ENCODE measurements around the gene CREB3L2. TPM values are rescaled to one million over a fixed set of nuclear protein-coding genes. Genes with fewer than 3 reads are reported as not detected.

Gene CREB3L2
- total RNA-seq, 1 donor from 2014 or later: 28.2 TPM

DNA sequence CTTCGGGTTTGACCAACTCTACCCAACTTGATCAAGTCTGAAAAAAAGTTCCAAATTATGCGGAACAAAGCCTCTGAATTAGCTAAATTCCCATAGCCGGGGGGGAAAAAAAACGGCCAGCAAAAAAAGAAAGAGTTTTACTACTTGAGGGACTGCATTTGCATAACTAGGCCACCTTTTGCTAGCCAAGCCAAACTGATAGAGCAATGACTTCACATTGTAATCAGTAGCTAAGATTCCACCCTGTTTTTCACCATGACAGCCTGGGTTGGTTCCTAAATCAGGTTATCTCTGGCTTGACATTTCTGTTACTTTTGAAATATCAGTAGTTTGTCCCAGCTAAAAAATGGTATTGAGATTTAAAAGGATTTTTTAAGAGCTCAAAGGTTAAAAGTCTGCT lies 31.4 kb upstream of the CREB3L2 start:
- TF ChIP-seq, protein P1, sequence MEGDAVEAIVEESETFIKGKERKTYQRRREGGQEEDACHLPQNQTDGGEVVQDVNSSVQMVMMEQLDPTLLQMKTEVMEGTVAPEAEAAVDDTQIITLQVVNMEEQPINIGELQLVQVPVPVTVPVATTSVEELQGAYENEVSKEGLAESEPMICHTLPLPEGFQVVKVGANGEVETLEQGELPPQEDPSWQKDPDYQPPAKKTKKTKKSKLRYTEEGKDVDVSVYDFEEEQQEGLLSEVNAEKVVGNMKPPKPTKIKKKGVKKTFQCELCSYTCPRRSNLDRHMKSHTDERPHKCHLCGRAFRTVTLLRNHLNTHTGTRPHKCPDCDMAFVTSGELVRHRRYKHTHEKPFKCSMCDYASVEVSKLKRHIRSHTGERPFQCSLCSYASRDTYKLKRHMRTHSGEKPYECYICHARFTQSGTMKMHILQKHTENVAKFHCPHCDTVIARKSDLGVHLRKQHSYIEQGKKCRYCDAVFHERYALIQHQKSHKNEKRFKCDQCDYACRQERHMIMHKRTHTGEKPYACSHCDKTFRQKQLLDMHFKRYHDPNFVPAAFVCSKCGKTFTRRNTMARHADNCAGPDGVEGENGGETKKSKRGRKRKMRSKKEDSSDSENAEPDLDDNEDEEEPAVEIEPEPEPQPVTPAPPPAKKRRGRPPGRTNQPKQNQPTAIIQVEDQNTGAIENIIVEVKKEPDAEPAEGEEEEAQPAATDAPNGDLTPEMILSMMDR (IDR thresholded peaks at IDR 0.05; ENCODE audit: insufficient read depth, low read length, poor library complexity, severe bottlenecking): no peak
- H3K27me3 ChIP-seq (ENCODE audit: control insufficient read depth, insufficient read depth, low read length): no peaks in the 10 kb centered on the region
- H3K36me3 ChIP-seq (ENCODE audit: control insufficient read depth, insufficient read depth, low read length): no peaks in the 10 kb centered on the region
- DNase-seq (ENCODE audit: low read depth): no peak
- H3K4me3 ChIP-seq (ENCODE audit: low read depth, low read length): no peak overlapping the region

DNA sequence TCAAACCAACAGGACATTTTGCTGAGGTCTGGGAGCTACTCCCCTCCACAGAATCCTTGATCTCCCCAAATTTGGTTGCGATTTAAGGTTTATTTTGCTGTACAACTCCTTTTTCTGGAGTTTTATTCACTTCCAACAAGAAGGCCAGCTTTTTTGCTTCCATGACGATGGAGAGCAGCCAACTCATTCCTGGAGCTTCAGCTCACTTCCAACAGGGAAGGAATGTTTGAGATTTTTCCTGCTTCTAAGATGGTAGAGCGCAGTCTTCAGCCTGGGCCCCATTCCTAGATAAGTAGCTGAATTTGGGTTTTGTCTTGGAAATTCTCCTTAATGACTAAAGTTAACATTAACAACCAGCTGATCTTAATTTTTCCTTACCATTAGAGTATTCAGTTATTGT lies 30.9 kb upstream of the CREB3L2 start:
- H3K27me3 ChIP-seq (ENCODE audit: control insufficient read depth, insufficient read depth, low read length): no peaks in the 10 kb centered on the region
- H3K36me3 ChIP-seq (ENCODE audit: control insufficient read depth, insufficient read depth, low read length): no peaks in the 10 kb centered on the region
- DNase-seq (ENCODE audit: low read depth): no peak
- TF ChIP-seq, protein P1 (IDR thresholded peaks at IDR 0.05; ENCODE audit: insufficient read depth, low read length, poor library complexity, severe bottlenecking): no peak
- no peak overlapping the region for H3K4me3 ChIP-seq (ENCODE audit: low read depth, low read length)

DNA sequence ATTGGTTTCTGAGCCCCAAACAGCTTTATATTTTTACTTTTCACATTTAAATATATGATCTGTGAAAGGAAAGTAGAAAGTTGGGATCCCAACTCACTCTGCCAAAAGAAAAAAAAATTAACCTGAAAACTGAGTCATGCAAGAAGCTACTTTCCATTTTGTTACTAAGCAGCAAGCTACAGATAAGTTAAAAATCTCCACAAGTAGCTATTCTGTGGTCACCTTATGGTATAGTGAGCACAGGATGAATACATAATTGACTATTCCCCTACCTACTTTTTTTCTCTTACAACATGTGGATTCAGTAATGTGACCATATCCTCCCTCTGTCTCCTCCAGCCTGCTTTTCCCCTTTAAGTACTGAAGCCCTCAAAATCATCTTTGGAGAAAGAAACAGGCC lies 30.3 kb upstream of the CREB3L2 start:
- no peaks in the 10 kb centered on the region for H3K36me3 ChIP-seq (ENCODE audit: control insufficient read depth, insufficient read depth, low read length)
- TF ChIP-seq, protein P1 (IDR thresholded peaks at IDR 0.05; ENCODE audit: insufficient read depth, low read length, poor library complexity, severe bottlenecking): no peak
- H3K4me3 ChIP-seq (ENCODE audit: low read depth, low read length): no peak overlapping the region
- no peaks in the 10 kb centered on the region for H3K27me3 ChIP-seq (ENCODE audit: control insufficient read depth, insufficient read depth, low read length)
- DNase-seq (ENCODE audit: low read depth): peak; percentile 23

DNA sequence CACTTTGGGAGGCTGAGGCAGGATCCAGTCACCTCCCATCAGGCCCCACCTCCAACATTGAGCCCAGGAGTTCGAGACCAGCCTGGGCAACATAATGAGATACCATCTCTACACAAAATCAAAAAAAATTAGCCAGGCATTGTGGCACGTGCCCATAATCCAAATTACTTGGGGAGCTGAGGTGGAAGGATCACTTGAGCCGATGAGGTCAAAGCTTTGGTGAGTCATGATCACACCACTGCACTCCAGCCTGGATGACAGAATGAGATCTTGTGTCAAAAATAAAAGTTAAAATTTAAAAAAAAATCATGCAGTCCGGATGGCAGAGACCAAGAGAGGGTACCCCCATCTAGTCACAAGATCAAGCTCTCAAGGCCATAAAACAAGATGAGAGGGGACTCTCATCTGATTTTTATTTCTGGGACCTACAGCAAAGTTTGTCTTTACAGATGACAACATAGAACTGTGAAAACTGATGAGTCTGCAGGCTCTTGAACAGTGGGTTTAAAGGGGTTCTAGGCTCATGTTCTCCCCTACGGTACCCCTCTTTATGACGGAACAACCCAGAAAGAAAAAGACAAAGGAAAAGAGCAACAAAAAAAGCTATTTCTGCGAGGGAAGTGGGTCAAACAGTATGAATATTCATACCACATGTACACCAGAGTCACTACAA lies 28.9 kb upstream of the CREB3L2 start:
- DNase-seq (ENCODE audit: low read depth): no peak
- Histone ChIP-seq H3K4me3 (ENCODE audit: low read depth, low read length) (no peak overlapping the region), H3K36me3 (ENCODE audit: control insufficient read depth, insufficient read depth, low read length) (no peaks in the 10 kb centered on the region), H3K27me3 (ENCODE audit: control insufficient read depth, insufficient read depth, low read length) (no peaks in the 10 kb centered on the region)
- TF ChIP-seq, protein P1 (IDR thresholded peaks at IDR 0.05; ENCODE audit: insufficient read depth, low read length, poor library complexity, severe bottlenecking): no peak

DNA sequence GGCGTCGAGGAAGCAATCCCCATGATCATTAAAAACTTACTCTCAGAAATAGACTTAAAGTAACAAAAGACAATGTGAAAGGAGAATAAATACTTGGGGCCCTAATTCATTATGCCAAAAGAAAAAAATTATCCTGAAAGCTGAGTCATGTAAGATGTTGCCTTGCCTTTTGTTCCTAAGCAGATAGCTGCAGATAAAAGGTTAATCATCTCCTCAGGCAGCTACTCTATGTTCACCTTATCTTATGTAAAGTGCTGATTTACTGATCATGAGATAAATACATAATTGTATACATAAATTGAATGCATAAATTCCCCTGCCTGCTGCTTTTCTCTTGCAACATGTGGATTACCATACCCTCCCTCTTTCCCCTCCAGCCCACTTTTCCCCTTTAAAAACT lies 28.1 kb upstream of the CREB3L2 start:
- no peak for DNase-seq (ENCODE audit: low read depth)
- H3K4me3 ChIP-seq (ENCODE audit: low read depth, low read length): no peak overlapping the region
- H3K36me3 ChIP-seq (ENCODE audit: control insufficient read depth, insufficient read depth, low read length): no peaks in the 10 kb centered on the region
- no peaks in the 10 kb centered on the region for H3K27me3 ChIP-seq (ENCODE audit: control insufficient read depth, insufficient read depth, low read length)
- TF ChIP-seq, protein P1 (IDR thresholded peaks at IDR 0.05; ENCODE audit: insufficient read depth, low read length, poor library complexity, severe bottlenecking): no peak

DNA sequence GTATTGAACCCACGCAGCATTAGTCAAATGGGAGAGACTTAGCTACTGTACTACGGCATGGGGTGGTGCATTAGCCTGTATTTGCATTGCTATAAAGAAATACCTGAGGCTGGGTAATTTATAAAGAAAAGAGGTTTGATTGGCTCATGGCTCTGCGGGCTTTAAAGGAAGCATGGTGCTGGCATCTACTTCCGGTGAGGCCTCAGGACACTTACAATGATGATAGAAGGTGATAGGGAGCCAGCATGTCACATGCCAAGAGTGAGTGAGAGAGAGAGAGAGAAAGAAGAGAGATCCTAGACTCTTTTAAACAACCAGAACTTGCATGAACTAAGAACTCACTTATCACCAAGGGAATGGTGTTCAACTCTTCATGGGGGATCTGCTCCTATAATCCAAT lies 27.2 kb upstream of the CREB3L2 start:
- no peak overlapping the region for H3K4me3 ChIP-seq (ENCODE audit: low read depth, low read length)
- H3K27me3 ChIP-seq (ENCODE audit: control insufficient read depth, insufficient read depth, low read length): no peaks in the 10 kb centered on the region
- DNase-seq (ENCODE audit: low read depth): no peak
- TF ChIP-seq, protein P1 (IDR thresholded peaks at IDR 0.05; ENCODE audit: insufficient read depth, low read length, poor library complexity, severe bottlenecking): no peak
- no peaks in the 10 kb centered on the region for H3K36me3 ChIP-seq (ENCODE audit: control insufficient read depth, insufficient read depth, low read length)
